Right atrium auricular region (tissue), 2 donors: Measurements from ENCODE around the gene LARP4B. TPM values are rescaled to one million over a fixed set of nuclear protein-coding genes. Genes with fewer than 3 reads are reported as not detected.

Experiments used
- DNase-seq: peaks from one replicate; pipeline ENCODE4 v3.0.0-alpha.2; 2019; ENCODE audit warnings: low spot score
- H3K27ac ChIP-seq, 2 donors: fragments of 200-600 bp; sonication (generic); 1 replicate in 1 of 2; 2 replicates in 1 of 2; pipeline ENCODE4 v1.5.1; 2016 to 2019
- H3K27me3 ChIP-seq, 2 donors: fragments of 200-600 bp; sonication (generic); one replicate each; pipeline versions ENCODE4 v1.5.1 to v1.6.0; 2017 to 2019
- H3K36me3 ChIP-seq: fragments of 200-600 bp; sonication (generic); one replicate; pipeline ENCODE4 v1.5.1; 2016
- H3K4me1 ChIP-seq, 2 donors: fragments of 200-600 bp; sonication (generic); one replicate each; pipeline versions ENCODE4 v1.5.1 to v1.6.0; 2017 to 2019
- H3K4me3 ChIP-seq, 2 donors: fragments of 200-600 bp; sonication (generic); 1 replicate in 1 of 2; 2 replicates in 1 of 2; pipeline ENCODE4 v1.5.1; 2017 to 2019; ENCODE audit warnings: mild to moderate bottlenecking in 1 of 2, moderate library complexity in 1 of 2
- H3K9me3 ChIP-seq, 2 donors: fragments of 200-600 bp; sonication (generic); one replicate each; pipeline ENCODE4 v1.5.1; 2019
- CTCF ChIP-seq, 2 donors: fragments of 200-600 bp; sonication (generic); IDR thresholded peaks; one replicate each; pipeline ENCODE4 v1.5.1; 2019; ENCODE audit warnings: antibody characterized with exemption in 2 of 2
- total RNA-seq, 2 donors: library from RNA; depleted of rRNA; stranded (reverse); fragments of >200 nt; gene quantifications; one replicate each; pipeline ENCODE4 v1.1.0, GENCODE V29; 2016

Gene LARP4B
- total RNA-seq, 2 donors from 2014 or later = 24.2 to 26.1 TPM

GRCh38 chr10:803041-803741 lies 128.3 kb downstream of the LARP4B start:
- no peaks in the 10 kb centered on the region for H3K27me3 ChIP-seq
- DNase-seq = no peak
- H3K4me1 ChIP-seq = no peaks in the 10 kb centered on the region
- no peak overlapping the region for H3K4me3 ChIP-seq
- H3K27ac ChIP-seq = no peak overlapping the region
- peaks cover 17% of the 10 kb centered on the region for H3K36me3 ChIP-seq
- no peak for TF ChIP-seq CTCF (IDR thresholded peaks at IDR 0.05)
- H3K9me3 ChIP-seq = no peaks in the 10 kb centered on the region

GRCh38 chr10:802506-802905 lies 129.0 kb downstream of the LARP4B start:
- H3K36me3 ChIP-seq = peaks cover 10% of the 10 kb centered on the region
- no peaks in the 10 kb centered on the region for H3K27me3 ChIP-seq
- H3K27ac ChIP-seq = no peak overlapping the region
- no peak for TF ChIP-seq CTCF (IDR thresholded peaks at IDR 0.05)
- H3K9me3 ChIP-seq = no peaks in the 10 kb centered on the region
- no peaks in the 10 kb centered on the region for H3K4me1 ChIP-seq
- no peak overlapping the region for H3K4me3 ChIP-seq
- DNase-seq = no peak

GRCh38 chr10:797179-797578 lies 134.3 kb downstream of the LARP4B start:
- H3K9me3 ChIP-seq = no peaks in the 10 kb centered on the region
- TF ChIP-seq CTCF (IDR thresholded peaks at IDR 0.05) = no peak
- H3K4me1 ChIP-seq = no peaks in the 10 kb centered on the region
- H3K27me3 ChIP-seq = no peaks in the 10 kb centered on the region
- no peak overlapping the region for H3K27ac ChIP-seq
- no peak overlapping the region for H3K4me3 ChIP-seq
- H3K36me3 ChIP-seq = no peaks in the 10 kb centered on the region
- DNase-seq = no peak

GRCh38 chr10:796233-796632 lies 135.3 kb downstream of the LARP4B start:
- no peaks in the 10 kb centered on the region for H3K4me1 ChIP-seq

GRCh38 chr10:794382-794956 lies 137.0 kb downstream of the LARP4B start:
- Histone ChIP-seq H3K36me3 (no peaks in the 10 kb centered on the region), H3K27ac (no peak overlapping the region), H3K4me1 (peaks cover 0 to 6% of the 10 kb centered on the region in 2 donors), H3K9me3 (no peaks in the 10 kb centered on the region), H3K27me3 (no peaks in the 10 kb centered on the region), H3K4me3 (no peak overlapping the region)
- DNase-seq = no peak
- peak in 1 of 2 donors; percentile 41 for TF ChIP-seq CTCF (IDR thresholded peaks at IDR 0.05)

More at GRCh38 chr10:796233-796632, 135.3 kb downstream of the LARP4B start:
- no peak for DNase-seq
- no peak for TF ChIP-seq CTCF (IDR thresholded peaks at IDR 0.05)
- Histone ChIP-seq H3K36me3 (no peaks in the 10 kb centered on the region), H3K4me3 (no peak overlapping the region), H3K27ac (no peak overlapping the region), H3K9me3 (no peaks in the 10 kb centered on the region), H3K27me3 (no peaks in the 10 kb centered on the region)

- H3K36me3 ChIP-seq = no peaks in the 10 kb centered on the region
- H3K9me3 ChIP-seq = no peaks in the 10 kb centered on the region
- no peak for TF ChIP-seq CTCF (IDR thresholded peaks at IDR 0.05)
- no peak overlapping the region for H3K4me3 ChIP-seq
- no peak overlapping the region for H3K27ac ChIP-seq
- peaks cover 0 to 22% of the 10 kb centered on the region in 2 donors for H3K4me1 ChIP-seq
- no peaks in the 10 kb centered on the region for H3K27me3 ChIP-seq
- DNase-seq = no peak
These were observed 138.8 kb downstream of the LARP4B start for GRCh38 chr10:792792-793100.
